Subcutaneous adipose tissue (tissue), 4 donors: Measurements from ENCODE around the gene PPP2R2C. TPM values are rescaled to one million over a fixed set of nuclear protein-coding genes. Genes with fewer than 3 reads are reported as not detected.

Experiments used
- total RNA-seq, 4 donors: library from RNA; depleted of rRNA; stranded (reverse); fragments of >200 nt; gene quantifications; one replicate each; pipeline ENCODE4 v1.1.0, GENCODE V29; 2016
- TF ChIP-seq, protein P1 (sequence below): fragments of 450-650 bp; IDR thresholded peaks from one replicate; pipeline ENCODE4 v1.5.1; 2016; ENCODE audit warnings: low read depth, mild to moderate bottlenecking, control low read depth, antibody characterized with exemption, moderate library complexity

PPP2R2C gene
- total RNA-seq, 4 donors from 2014 or later, result 0.17 to 2.0 (median 0.49) TPM; not detected in 1

DNA sequence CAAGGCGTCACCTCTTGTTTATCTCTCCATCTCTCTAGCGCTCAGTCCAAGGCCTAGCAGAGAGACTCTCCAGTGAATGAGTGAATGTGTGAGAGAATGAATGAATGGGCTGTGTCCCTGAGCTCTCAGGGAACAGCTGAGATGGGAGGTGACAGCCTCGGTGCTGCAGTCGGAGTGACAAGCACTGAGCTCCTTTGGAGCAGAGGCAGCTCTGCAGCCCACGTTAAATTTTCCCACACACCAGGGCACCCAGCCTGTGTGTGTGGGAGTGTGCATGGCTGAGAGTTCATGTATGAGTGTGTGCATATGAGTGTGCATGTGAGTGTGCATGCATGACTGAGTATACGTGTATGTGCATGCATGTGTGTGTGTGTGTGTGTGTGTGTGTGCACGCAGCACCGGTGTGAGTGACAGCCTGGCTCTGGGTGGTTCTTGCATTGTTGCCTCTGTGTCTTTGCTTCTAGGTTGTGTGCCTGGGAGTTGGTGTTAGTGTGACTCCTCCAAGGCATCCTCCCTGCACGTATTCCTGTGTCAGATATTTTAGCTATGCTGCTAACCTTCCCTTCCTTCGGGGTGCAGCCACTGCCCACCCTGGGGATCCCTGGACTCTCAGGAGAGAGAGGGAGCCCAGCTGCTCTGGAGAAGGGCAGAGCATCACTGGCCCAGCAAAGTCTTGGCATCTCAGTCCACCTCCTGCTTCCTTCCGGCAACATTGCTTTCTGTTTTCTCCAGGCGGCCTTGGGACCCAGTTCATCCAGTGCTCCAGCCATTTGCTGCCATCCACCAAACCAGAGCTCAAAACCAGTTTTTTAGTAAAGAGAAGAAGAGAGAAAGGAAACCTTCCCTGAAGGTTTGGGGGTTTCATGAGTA lies 98.6 kb downstream of the PPP2R2C start:
- TF ChIP-seq, protein P1, sequence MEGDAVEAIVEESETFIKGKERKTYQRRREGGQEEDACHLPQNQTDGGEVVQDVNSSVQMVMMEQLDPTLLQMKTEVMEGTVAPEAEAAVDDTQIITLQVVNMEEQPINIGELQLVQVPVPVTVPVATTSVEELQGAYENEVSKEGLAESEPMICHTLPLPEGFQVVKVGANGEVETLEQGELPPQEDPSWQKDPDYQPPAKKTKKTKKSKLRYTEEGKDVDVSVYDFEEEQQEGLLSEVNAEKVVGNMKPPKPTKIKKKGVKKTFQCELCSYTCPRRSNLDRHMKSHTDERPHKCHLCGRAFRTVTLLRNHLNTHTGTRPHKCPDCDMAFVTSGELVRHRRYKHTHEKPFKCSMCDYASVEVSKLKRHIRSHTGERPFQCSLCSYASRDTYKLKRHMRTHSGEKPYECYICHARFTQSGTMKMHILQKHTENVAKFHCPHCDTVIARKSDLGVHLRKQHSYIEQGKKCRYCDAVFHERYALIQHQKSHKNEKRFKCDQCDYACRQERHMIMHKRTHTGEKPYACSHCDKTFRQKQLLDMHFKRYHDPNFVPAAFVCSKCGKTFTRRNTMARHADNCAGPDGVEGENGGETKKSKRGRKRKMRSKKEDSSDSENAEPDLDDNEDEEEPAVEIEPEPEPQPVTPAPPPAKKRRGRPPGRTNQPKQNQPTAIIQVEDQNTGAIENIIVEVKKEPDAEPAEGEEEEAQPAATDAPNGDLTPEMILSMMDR, result no peak

DNA sequence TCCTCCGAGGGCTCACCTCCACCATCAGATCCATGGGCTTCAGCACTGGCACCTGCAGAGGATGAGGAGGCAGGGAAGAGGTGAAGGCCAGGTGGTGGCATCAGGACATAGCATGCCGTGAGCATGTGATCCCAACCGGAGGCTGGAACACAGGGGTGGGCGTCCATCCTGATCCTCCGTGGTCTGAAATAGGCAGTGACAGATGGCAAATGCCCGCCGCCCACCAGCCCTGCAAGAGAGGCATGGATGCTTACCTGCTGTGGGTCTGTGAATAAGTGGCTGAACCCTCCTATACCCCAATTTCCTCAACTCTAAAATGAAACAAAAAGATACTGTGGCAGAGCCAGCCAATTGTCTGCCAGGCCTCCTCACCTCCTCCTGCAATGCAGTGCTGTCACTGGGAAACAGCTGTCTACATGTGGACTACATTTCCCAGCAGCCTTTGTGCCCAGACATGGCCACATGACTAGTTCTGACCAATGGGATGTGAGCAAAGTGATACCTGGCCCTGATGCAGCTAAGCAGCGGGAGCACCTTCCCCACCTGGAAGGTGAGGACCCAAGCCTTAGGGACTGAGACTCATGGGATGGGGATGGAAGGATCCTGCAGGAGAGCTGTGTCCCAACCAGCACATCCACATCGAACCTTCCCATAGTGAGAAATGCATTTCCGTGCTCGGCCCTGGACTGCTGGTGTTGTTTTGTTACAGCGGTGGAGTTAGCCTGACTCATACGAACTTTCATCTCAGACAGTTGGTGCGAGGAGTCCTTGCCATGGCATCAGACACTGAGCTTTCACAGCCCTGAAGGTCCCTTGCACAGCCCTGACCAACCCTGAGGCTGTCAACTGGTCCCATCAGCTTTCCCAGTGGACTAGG lies 99.5 kb downstream of the PPP2R2C start:
- TF ChIP-seq, protein P1, result no peak

DNA sequence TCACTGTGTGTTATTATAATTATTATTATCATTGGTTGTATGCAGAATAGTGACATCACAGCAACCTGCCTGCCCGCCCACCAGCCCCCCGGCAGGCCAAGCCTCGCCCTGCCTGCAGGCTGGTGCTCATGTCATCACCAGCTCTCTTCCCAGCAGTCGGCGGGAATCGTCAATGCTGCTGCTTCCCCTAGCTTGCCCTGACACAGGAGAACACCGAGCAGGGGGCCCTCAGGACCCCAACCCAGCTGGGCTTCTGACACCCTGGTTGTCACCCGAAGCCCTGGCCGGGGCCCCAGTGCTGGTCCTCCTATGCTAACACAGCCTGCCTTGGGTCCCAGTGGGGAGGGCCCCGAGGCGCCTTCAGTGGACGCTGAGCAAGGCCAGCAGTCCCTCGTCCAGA lies 100.6 kb downstream of the PPP2R2C start:
- TF ChIP-seq, protein P1, result no peak

DNA sequence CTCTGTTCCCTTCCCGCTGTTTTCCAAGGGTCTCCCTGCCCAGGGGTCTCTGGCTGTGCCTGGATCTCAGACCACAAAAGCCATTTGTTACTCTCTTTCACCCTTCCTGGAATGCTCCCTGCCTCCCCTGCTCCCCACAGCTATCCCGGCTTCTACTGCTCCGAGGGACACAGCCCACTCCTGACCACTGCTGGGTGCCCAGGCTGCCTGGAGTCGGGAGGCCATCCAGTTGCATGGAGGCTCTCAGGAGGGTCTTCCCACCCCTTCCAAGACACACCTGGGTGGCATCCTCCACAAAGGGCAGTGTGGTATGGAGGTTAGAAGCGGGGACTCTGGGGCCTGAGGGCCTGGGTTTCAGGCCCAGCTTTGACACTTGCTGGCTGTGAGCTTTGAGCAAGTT lies 101.1 kb downstream of the PPP2R2C start:
- TF ChIP-seq, protein P1, result no peak

DNA sequence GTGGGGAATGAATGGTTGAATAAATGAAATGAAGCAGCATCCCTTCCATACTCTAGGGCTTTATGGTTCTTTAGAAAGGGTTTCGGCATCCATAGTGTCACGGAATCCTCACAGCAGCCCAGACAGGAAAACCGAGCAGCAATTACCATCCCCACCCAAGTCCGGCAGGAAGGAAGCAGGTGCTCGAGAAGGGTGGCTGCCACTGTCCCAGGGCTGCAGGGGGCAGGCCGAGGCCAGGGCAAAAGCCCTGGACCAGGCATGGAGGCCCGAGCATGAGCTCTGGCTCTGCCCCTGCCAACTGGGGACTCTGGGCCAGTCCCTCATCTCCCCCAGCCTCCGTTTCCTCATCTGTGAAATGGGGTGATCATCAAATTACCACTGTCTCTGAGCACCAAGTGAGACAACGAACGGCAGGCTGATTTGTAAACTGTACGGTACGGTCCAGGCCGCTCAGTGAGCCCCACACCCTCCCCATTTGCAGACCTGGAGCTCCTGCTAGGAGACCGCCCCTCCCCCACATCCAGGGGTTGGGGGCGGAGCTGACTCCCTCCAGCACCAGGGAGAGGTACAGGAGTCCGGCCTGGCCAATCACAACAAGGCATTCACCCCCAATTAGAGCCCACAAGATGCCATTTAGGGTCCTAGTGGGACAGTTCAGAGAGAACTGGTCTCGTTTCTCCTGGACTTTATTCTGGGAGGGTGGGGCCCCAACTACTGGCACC lies 102.3 kb downstream of the PPP2R2C start:
- TF ChIP-seq, protein P1, result no peak

DNA sequence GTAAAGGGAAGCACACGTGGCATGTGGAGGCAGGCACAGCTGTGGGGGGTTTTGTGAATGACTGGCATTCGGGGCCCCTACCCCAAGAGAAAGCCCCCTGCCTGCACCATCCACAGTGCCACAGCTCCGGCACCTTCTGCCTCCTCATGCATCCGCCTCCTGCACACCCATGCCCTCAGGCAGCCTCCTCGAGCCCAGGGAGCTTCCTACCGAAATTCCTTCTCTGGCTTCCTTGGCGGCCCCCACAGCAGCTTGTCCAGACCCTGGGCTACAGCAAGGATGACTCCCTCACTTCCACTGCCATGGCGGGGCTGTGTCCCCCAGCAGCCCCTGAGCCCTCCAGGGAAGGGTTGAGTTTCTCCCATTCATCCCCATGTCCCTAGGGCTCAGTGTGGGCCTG lies 102.9 kb downstream of the PPP2R2C start:
- TF ChIP-seq, protein P1, result no peak
